OCI-LY7 (cell line): Measurements from ENCODE around the gene STIM1. TPM values are rescaled to one million over a fixed set of nuclear protein-coding genes. Genes with fewer than 3 reads are reported as not detected.

ENCODE experiments used
- BruUV-seq: library from RNA; stranded (reverse); fragments of 400-500 nt; replicated peaks from 2 replicates; lab custom pipeline; 2021; lab: Mats Ljungman, UMichigan
- CTCF ChIA-PET: fragments of 300-600 bp; sonication (Branson Sonifier 250); formaldehyde crosslinking; loops from one replicate; lab custom pipeline; 2022; ENCODE audit warnings: antibody characterized with exemption; ENCODE audit not compliant: unreplicated experiment; lab: Charles Lee
- POLR2A ChIA-PET: fragments of 300-600 bp; sonication (Branson Sonifier 250); formaldehyde crosslinking; loops from one replicate; lab custom pipeline; 2022; ENCODE audit warnings: antibody characterized with exemption; lab: Charles Lee
- DNase-seq: peaks from one replicate; pipeline ENCODE4 v3.0.0-alpha.2; 2015; ENCODE audit warnings: low spot score
- H2AFZ ChIP-seq: fragments of 200-600 bp; sonication (generic), shearing (Covaris generic); 2 replicates; pipeline ENCODE4 v1.6.1; 2014; ENCODE audit warnings: mild to moderate bottlenecking, antibody characterized with exemption, low read length, moderate library complexity
- H3K27ac ChIP-seq: fragments of 200-600 bp; sonication (generic); 2 replicates; pipeline ENCODE4 v1.5.1; 2014; ENCODE audit warnings: mixed run types, low read depth, mild to moderate bottlenecking, moderate library complexity, low read length, inconsistent platforms; ENCODE audit not compliant: poor library complexity, severe bottlenecking
- H3K36me3 ChIP-seq: fragments of 200-600 bp; sonication (generic); 2 replicates; pipeline ENCODE4 v1.6.1; 2014; ENCODE audit warnings: mild to moderate bottlenecking, antibody characterized with exemption, low read length, moderate library complexity, mixed read lengths; ENCODE audit not compliant: insufficient read depth
- H3K4me1 ChIP-seq: fragments of 200-600 bp; sonication (generic); 2 replicates; pipeline ENCODE4 v1.5.1; 2014; ENCODE audit warnings: mild to moderate bottlenecking, low read length; ENCODE audit not compliant: insufficient read depth, poor library complexity, severe bottlenecking
- H3K4me2 ChIP-seq: fragments of 200-600 bp; sonication (generic); 2 replicates; pipeline ENCODE4 v1.6.1; 2014; ENCODE audit warnings: mild to moderate bottlenecking, low read length
- H3K4me3 ChIP-seq: fragments of 200-600 bp; sonication (generic); 2 replicates; pipeline ENCODE4 v1.5.1; 2014; ENCODE audit warnings: mild to moderate bottlenecking, low read depth, low read length; ENCODE audit not compliant: poor library complexity, severe bottlenecking
- H3K79me2 ChIP-seq: fragments of 200-600 bp; sonication (generic); 2 replicates; pipeline ENCODE4 v1.6.1; 2016; ENCODE audit warnings: low read depth, mild to moderate bottlenecking, low read length, moderate library complexity, mixed read lengths; ENCODE audit not compliant: insufficient read depth
- H3K9me2 ChIP-seq: fragments of 200-600 bp; sonication (generic); 2 replicates; pipeline ENCODE4 v1.6.1; 2016; ENCODE audit warnings: mild to moderate bottlenecking, low read length, mixed read lengths; ENCODE audit not compliant: insufficient read depth
- H3K9me3 ChIP-seq: fragments of 200-600 bp; sonication (generic); 2 replicates; pipeline ENCODE4 v1.6.1; 2014; ENCODE audit warnings: mild to moderate bottlenecking, mixed run types, low read length, mixed read lengths
- H4K20me1 ChIP-seq: fragments of 200-600 bp; sonication (generic); 2 replicates; pipeline ENCODE4 v1.6.1; 2014; ENCODE audit warnings: mild to moderate bottlenecking, antibody characterized with exemption, low read length, moderate library complexity, mixed read lengths; ENCODE audit not compliant: insufficient read depth
- CTCF ChIP-seq: fragments of 200-600 bp; sonication (generic); conservative IDR thresholded peaks from 2 replicates; pipeline ENCODE4 v1.5.1; 2014; ENCODE audit warnings: mild to moderate bottlenecking, antibody characterized with exemption, low read length, moderate library complexity, mixed read lengths
- EZH2phosphoT487 ChIP-seq: fragments of 200-600 bp; sonication (generic); IDR thresholded peaks from 2 replicates; pipeline ENCODE4 v1.6.1; 2018; ENCODE audit warnings: low read depth, borderline replicate concordance, mild to moderate bottlenecking, mixed run types, antibody characterized with exemption, low read length, moderate library complexity, mixed read lengths
- intact Hi-C: fragments of 100-400 bp; cut with micrococcal nuclease; formaldehyde crosslinking; loops from one replicate; pipeline ENCODE4 v1.10.0; 2022; ENCODE audit not compliant: unreplicated experiment
- total RNA-seq, 2 experiments: library from RNA; depleted of rRNA in 1 of 2; stranded (reverse); fragments of >200 nt in 1 of 2; shearing (Covaris generic) in 1 of 2; gene quantifications; 2 replicates each; pipeline ENCODE4 v1.2.3, GENCODE V29; 2014 to 2022

Gene STIM1
- total RNA-seq, 2 experiments from 2014 or later = 21.0 to 49.1 TPM

GRCh38 chr11:4118107-4118506 is 262.6 kb downstream of the STIM1 start:
- TF ChIP-seq CTCF (no peak), EZH2phosphoT487 (no peak)
- H4K20me1 ChIP-seq = no peaks in the 10 kb centered on the region
- no peaks in the 10 kb centered on the region for H3K9me3 ChIP-seq
- intact Hi-C loops = no loop called here
- no peaks in the 10 kb centered on the region for H3K4me1 ChIP-seq
- H2AFZ ChIP-seq = no peak overlapping the region
- peaks cover 5% of the 10 kb centered on the region; the same call in 1 of the 2 replicates for H3K79me2 ChIP-seq
- H3K9me2 ChIP-seq = no peaks in the 10 kb centered on the region
- no peak overlapping the region for H3K4me2 ChIP-seq
- H3K27ac ChIP-seq = no peak overlapping the region
- ChIA-PET CTCF (no interaction called here), POLR2A (interaction anchor here (0.6 kb wide), 1 partner anchor 519 kb away, joined by 3 read pairs; the partner anchor contains the start of gene OR51D1)
- H3K36me3 ChIP-seq = peaks cover 100% of the 10 kb centered on the region
- H3K4me3 ChIP-seq = no peak overlapping the region
- BruUV-seq = no TSS peak
- DNase-seq = no peak

GRCh38 chr11:4123218-4123617 is 267.8 kb downstream of the STIM1 start:
- intact Hi-C loops = no loop called here
- ChIA-PET CTCF (no interaction called here), POLR2A (no interaction called here)

More at GRCh38 chr11:4123218-4123617, 267.8 kb downstream of the STIM1 start:
- DNase-seq = no peak
- TF ChIP-seq EZH2phosphoT487 (no peak), CTCF (no peak)
- Histone ChIP-seq H3K27ac (no peak overlapping the region), H3K4me2 (no peak overlapping the region), H3K9me2 (no peaks in the 10 kb centered on the region), H3K36me3 (peaks cover 97% of the 10 kb centered on the region), H3K4me1 (no peaks in the 10 kb centered on the region), H2AFZ (no peak overlapping the region), H3K4me3 (no peak overlapping the region), H4K20me1 (no peaks in the 10 kb centered on the region), H3K79me2 (no peaks in the 10 kb centered on the region), H3K9me3 (no peaks in the 10 kb centered on the region)
- no TSS peak for BruUV-seq
